Esophagus mucosa (tissue), 1 donor: ENCODE measurements around the gene LBX2. TPM values are rescaled to one million over a fixed set of nuclear protein-coding genes. Genes with fewer than 3 reads are reported as not detected.
"Not testable (repeated sequence)": the region's sequence is repeated elsewhere in the genome, so short reads cannot be mapped to it uniquely, and the experiment has no call there.

Experiments
- ATAC-seq: fragments of 200-7000 bp; cut with Tn5 transposase; one replicate; pipeline ENCODE4 v1.9.1; 2020
- total RNA-seq: library from RNA; stranded (reverse); gene quantifications from one replicate; pipeline ENCODE4 v1.2.4, GENCODE V29; 2023
- donor health status: DM: yes; HTN: yes; CAD: no.

The LBX2 gene
- total RNA-seq, 1 donor from 2014 or later = 0.32 TPM

- ATAC-seq = peak; percentile 98
Measured at GRCh38 chr2:74482801-74483674, 16.4 kb downstream of the LBX2 start, which contains the start of the genes CCDC142 and TTC31. TSS of gene CCDC142 (minus strand) at chr2:74482998. CDS start at chr2:74482837, 161 bp downstream. TSS of gene TTC31 (plus strand) at chr2:74483081. CDS start at chr2:74483096, 15 bp downstream.

DNA sequence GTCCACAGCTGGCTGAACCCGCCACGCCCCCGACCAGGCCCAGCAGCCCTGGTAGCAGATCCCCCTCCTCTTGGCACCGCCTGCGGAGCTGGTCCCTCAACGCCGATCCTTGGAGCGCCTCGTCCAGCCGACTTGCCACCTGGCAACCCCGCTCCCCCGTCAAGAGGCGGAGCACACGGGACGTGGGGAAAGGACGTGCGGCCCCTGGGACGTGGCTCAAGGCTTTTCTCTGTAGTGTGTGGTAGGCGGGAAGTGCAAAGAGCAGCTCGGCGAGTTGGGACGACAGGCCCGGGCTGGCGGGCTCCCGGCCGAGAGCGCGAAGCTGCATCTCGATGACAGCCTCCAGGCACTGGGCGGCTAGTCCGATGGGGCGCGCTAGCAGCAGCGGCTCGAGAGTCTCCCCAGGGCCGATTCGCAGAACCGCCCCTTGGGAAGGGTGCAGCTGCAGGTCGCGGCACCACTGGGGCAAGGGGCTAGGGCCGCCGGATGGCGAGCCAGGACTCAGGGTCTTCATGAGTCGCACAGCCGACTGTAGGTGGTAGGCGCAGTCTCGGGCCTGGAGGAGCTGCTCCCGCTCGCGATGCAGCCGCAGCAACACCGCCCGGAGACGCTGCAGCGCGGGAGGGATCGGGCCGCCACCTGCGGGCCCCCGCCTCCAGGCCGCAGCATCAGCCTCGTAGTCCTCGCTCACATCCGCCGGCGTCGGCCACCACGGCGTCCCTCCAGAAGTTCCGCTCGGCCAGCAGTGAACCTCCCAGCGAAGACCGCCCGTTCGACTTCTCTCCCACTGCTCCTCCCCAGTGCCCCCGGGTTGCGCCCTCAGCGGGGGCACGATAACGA, 17.2 kb downstream of the LBX2 start:
- peak; percentile 51 for ATAC-seq

DNA sequence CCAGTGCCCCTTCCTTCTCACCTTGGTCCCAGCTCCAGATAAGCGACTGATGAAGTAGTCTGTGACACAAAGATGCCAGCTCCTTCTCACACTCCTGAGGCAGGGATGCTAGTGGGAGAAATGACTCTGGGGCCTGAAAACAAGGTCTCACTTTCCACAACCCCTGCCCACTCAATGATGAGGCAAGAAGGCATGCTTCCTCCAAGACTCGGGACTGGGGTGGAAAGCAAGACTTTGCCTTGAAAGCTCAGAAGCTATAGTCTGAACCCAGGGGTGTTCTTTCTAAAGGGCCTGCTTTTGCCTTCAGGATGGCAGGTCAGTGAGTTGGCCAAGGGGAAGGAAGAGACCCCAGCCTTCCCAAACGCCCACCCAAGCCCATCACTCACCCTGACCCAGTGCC, 18.0 kb downstream of the LBX2 start:
- ATAC-seq = no peak

DNA sequence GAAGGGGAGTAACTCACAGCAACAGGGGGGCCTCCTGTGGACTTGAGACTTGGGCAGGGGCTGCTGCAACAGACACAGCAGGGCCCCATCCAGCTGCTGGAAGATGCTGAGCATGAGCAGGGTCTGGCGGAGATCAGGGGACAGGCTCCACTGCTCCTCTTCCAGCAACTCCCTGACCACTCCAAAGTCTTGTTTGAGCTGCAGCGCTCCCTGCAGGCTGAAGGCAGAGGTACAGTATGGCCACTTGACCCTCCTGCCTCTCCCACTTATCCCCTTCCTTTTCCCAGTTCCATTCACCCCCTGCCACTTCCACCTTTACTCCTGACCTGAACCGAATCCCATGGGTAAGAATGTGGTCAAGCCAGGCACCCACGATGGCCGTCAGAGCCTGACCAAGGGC, 24.5 kb downstream of the LBX2 start:
- no peak for ATAC-seq

- ATAC-seq = no peak
Measured at GRCh38 chr2:74474481-74474880, 24.9 kb downstream of the LBX2 start.

GRCh38 chr2:74472945-74473258, 26.5 kb downstream of the LBX2 start:
- ATAC-seq = peak; percentile 4

GRCh38 chr2:74472086-74472944, 27.1 kb downstream of the LBX2 start, which contains the start of gene MRPL53:
TSS of gene MRPL53 (minus strand) at chr2:74472680. CDS start at chr2:74472660, 20 bp downstream.
- ATAC-seq = peak; percentile 95

DNA sequence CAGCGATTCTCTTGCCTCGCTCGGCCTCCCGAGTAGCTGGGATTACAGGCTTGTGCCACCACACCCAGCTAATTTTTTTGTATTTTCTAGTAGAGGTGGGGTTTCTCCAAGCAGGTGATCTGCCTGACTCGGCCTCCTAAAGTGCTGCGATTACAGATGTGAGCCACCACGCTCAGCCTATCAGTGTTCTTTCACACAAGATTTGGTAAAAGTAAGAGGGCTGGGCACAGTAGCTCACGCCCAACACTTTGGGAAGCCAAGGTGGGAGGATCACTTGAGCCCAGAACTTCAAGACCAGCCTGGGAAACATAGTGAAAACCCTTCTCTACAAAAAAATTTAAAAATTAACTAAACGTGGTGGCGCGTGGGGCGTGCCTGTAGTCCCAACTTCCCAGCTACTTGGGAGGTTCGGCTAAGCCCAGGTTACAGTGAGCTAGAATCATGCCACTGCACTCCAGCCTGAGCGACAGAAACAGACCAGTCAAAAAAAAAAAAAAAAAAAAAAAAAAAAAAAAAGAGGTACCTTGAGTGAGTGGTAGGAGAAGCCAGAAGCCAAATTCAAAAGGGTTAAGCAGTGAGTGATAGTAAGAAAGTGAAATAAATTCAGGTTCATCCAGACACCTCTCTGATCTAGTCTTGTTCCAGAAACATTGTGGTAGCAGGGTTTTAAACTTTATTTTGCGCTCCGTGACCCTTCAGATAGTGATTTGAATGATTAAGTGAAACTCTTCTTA, 27.9 kb downstream of the LBX2 start:
- peak; percentile 45 for ATAC-seq

DNA sequence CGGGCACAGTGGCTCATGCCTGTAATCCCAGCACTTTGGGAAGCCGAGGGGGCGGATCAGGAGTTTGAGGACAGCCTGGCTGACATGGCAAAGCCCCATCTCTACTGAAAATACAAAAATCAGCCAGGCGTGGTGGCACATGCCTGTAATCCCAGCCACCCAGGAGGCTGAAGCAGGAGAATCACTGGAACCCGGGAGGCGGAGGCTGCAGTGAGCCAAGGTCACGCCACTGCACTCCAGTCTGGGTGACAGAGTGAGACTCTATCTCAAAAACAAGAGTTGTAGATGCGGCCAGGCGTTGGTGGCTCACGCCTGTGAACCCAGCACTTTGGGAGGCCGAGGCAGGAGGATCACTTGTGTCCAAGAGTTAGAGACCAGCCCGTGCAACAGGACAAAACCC, 28.7 kb downstream of the LBX2 start:
- not testable (repeated sequence) for ATAC-seq

GRCh38 chr2:74464406-74464805, 35.0 kb downstream of the LBX2 start:
- ATAC-seq = peak; percentile 32

- ATAC-seq = no peak
Measured at GRCh38 chr2:74462786-74463105, 36.7 kb downstream of the LBX2 start.

- no peak for ATAC-seq
Measured at GRCh38 chr2:74462054-74462785, 37.2 kb downstream of the LBX2 start.

DNA sequence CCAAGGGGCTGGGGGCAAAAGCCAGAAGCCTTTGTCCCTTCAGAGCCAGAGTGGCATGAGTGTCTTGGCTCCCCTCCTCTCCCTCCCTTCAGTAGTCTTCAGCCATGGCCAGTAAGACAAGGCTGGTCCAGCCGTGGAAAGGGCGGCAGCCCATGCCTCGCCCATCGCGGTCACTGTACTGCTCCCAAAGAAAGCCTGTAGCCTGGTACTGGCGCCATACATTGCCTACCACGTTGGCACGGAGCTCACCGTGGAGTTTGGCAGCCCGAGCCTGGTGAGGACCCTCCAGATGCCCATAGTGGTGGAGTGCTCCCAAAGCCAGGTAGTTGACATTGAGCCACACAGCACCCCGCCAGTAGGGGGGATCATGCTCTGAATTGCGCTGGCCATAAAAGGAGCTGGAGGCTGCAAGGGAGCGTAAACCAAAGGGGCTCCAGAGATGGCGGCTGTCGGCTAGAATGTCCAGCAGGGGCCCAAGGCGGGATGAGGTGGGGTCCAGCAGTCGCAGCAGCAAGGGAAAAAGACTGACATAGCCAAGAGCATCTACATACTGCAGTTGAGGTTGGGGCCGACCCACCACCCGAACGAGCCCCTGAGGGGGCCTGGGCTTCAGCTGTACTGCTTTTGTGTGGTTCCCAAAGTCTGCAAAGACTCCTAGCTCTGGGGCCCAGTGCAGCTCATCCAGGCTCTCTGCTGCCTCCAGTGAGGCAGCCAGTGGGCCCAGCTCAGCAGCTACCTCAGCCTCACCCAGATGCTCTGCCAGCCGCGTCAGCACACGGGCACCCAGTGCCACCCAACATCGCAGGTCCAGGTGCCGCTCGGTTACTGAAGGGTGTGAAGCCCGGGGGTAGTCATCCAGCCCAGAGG, 38.0 kb downstream of the LBX2 start:
- ATAC-seq = no peak

DNA sequence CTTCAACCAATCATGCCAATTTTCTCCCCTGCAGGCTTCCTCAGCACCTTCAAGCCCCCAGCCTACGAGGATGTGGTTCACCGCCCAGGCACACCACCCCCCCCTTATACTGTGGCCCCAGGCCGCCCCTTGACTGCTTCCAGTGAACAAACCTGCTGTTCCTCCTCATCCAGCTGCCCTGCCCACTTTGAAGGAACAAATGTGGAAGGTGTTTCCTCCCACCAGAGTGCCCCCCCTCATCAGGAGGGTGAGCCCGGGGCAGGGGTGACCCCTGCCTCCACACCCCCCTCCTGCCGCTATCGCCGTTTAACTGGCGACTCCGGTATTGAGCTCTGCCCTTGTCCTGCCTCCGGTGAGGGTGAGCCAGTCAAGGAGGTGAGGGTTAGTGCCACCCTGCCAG, 39.2 kb downstream of the LBX2 start:
- ATAC-seq = not testable (repeated sequence)

- ATAC-seq = not testable (repeated sequence)
Measured at GRCh38 chr2:74459503-74460118, 39.8 kb downstream of the LBX2 start.

DNA sequence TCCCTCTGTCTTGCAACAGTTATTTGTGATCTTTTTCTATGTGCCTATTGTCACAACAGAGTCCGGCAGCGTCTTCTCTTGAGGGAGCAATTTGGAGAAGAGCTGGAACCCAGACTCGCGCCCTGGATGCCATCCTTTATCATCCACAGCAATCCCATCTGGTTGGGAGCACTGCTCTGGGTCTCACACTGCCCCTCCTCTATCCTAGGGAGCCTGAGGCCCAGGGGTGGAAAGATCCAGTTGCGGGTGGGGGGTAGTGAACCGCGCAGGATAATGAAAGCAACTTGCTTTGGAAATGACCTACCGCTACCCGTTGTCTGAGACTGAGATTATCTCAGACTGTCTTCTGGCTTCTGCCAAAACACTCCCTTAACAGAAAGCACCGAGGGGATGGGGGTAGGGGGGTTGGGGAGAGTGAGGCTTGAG, 40.5 kb downstream of the LBX2 start:
- no peak for ATAC-seq

GRCh38 chr2:74458132-74458937, 41.1 kb downstream of the LBX2 start, which contains the start of gene WBP1:
TSS of gene WBP1 (plus strand) at chr2:74458438. CDS start at chr2:74458603, 165 bp downstream.
- ATAC-seq = peak; percentile 93

GRCh38 chr2:74457549-74458131, 41.8 kb downstream of the LBX2 start:
- peak; percentile 42 for ATAC-seq
